Testis (tissue), 3 donors: ENCODE data around the gene GRM3. TPM values are rescaled to one million over a fixed set of nuclear protein-coding genes. Genes with fewer than 3 reads are reported as not detected.

ENCODE experiments used
- DNase-seq: peaks from one replicate; pipeline ENCODE4 v3.0.0-alpha.2; 2019
- H3K27ac ChIP-seq, 2 donors: fragments of 200-600 bp; sonication (generic); one replicate each; pipeline ENCODE4 v1.5.1; 2019
- H3K27me3 ChIP-seq: fragments of 200-600 bp; sonication (generic); one replicate; pipeline ENCODE4 v1.5.1; 2019
- H3K36me3 ChIP-seq: fragments of 200-600 bp; sonication (generic); one replicate; pipeline ENCODE4 v1.5.1; 2017; ENCODE audit warnings: low read depth; ENCODE audit errors: missing control alignments
- H3K4me1 ChIP-seq: fragments of 200-600 bp; sonication (generic); one replicate; pipeline ENCODE4 v1.5.1; 2019
- H3K4me3 ChIP-seq, 2 donors: fragments of 200-600 bp; sonication (generic); one replicate each; pipeline ENCODE4 v1.5.1; 2017 to 2019
- H3K9me3 ChIP-seq: fragments of 200-600 bp; sonication (generic); one replicate; pipeline ENCODE4 v1.5.1; 2017
- CTCF ChIP-seq, 3 experiments: fragments of 450-650 bp in 2 of 3; fragments of 200-600 bp in 1 of 3; sonication (generic) in 1 of 3; IDR thresholded peaks; one replicate each; pipeline ENCODE4 v1.5.1; 2016 to 2019; ENCODE audit warnings: antibody characterized with exemption in 3 of 3, mild to moderate bottlenecking in 2 of 3, moderate library complexity in 1 of 3
- POLR2A ChIP-seq: fragments of 450-650 bp; IDR thresholded peaks from one replicate; pipeline ENCODE4 v1.6.1; 2017; ENCODE audit warnings: antibody characterized with exemption, mild to moderate bottlenecking, moderate library complexity
- WGBS, 2 donors: methylation state at CpG; one replicate each; pipeline ENCODE4 v1.1.5; 2018; 5-methylcytosine and 5-hydroxymethylcytosine counted together
- intact Hi-C: fragments of 100-400 bp; cut with DNase I; formaldehyde crosslinking; loops from one replicate; pipeline ENCODE4 v1.15.1; 2023; ENCODE audit warnings: low total_unique reads
- polyA plus RNA-seq: library from polyadenylated mRNA; stranded (reverse); fragments of 350-450 nt; fragmentation: Illumina TruSeq; extraction: RNeasy Lipid Tissue Mini Kit (QIAGEN cat#74804); gene quantifications from one replicate; pipeline ENCODE4 v1.2.3, GENCODE V29; 2014; ENCODE audit warnings: low read depth, low replicate concordance; ENCODE audit not compliant: insufficient read depth
- total RNA-seq, 2 donors: library from RNA; depleted of rRNA; stranded (reverse); fragments of >200 nt; gene quantifications; one replicate each; pipeline ENCODE4 v1.2.3, GENCODE V29; 2016

GRM3 gene
- total and polyA plus RNA-seq, 3 donors from 2014 or later, result 0.12 to 0.47 (median 0.29) TPM

- intact Hi-C loops, result no loop called here
- Histone ChIP-seq H3K27ac (no peak overlapping the region), H3K27me3 (no peaks in the 10 kb centered on the region), H3K4me1 (peaks cover 5% of the 10 kb centered on the region), H3K4me3 (no peak overlapping the region), H3K9me3 (no peaks in the 10 kb centered on the region), H3K36me3 (no peaks in the 10 kb centered on the region)
- TF ChIP-seq CTCF (IDR thresholded peaks at IDR 0.05) (no peak), POLR2A (no peak)
- DNase-seq, result no peak
- 89 to 96% methylated on average over 1 of the region's 1 CpG for WGBS, 2 donors
Measured at GRCh38 chr7:86648169-86648568, 4.5 kb downstream of the GRM3 start.

- Histone ChIP-seq H3K27me3 (no peaks in the 10 kb centered on the region), H3K4me1 (no peaks in the 10 kb centered on the region), H3K27ac (peak overlapping the region; percentile 17 to 30), H3K36me3 (no peaks in the 10 kb centered on the region), H3K9me3 (no peaks in the 10 kb centered on the region), H3K4me3 (no peak overlapping the region)
- TF ChIP-seq POLR2A (no peak), CTCF (IDR thresholded peaks at IDR 0.05) (no peak)
- WGBS, 2 donors, result 18 to 30% methylated on average over 9 of the region's 9 CpGs
- DNase-seq, result peak; percentile 33
- intact Hi-C loops, result no loop called here
Measured at GRCh38 chr7:86653919-86654659, 10.4 kb downstream of the GRM3 start.

GRCh38 chr7:86657948-86658347, 14.2 kb downstream of the GRM3 start:
- H3K27ac ChIP-seq, result no peak overlapping the region
- no peak for DNase-seq
- no peaks in the 10 kb centered on the region for H3K4me1 ChIP-seq
- no peaks in the 10 kb centered on the region for H3K27me3 ChIP-seq
- intact Hi-C loops, result no loop called here
- no peak overlapping the region for H3K4me3 ChIP-seq
- H3K9me3 ChIP-seq, result no peaks in the 10 kb centered on the region
- WGBS, 2 donors, result 84 to 89% methylated on average over 2 of the region's 2 CpGs
- TF ChIP-seq POLR2A, result no peak
- TF ChIP-seq CTCF (IDR thresholded peaks at IDR 0.05), result no peak
- H3K36me3 ChIP-seq, result no peaks in the 10 kb centered on the region

GRCh38 chr7:86660950-86661462, 17.3 kb downstream of the GRM3 start:
- no peaks in the 10 kb centered on the region for H3K27me3 ChIP-seq
- WGBS, 2 donors, result 89% methylated on average over 3 of the region's 3 CpGs
- no peaks in the 10 kb centered on the region for H3K9me3 ChIP-seq
- H3K4me1 ChIP-seq, result no peaks in the 10 kb centered on the region
- no peak for TF ChIP-seq CTCF (IDR thresholded peaks at IDR 0.05)
- TF ChIP-seq POLR2A, result no peak
- no peak overlapping the region for H3K27ac ChIP-seq
- intact Hi-C loops, result no loop called here
- no peaks in the 10 kb centered on the region for H3K36me3 ChIP-seq
- no peak for DNase-seq
- no peak overlapping the region for H3K4me3 ChIP-seq

- intact Hi-C loops, result no loop called here
- WGBS, 2 donors, result 59 to 83% methylated on average over 1 of the region's 1 CpG
- H3K9me3 ChIP-seq, result no peaks in the 10 kb centered on the region
Measured at GRCh38 chr7:86664486-86664885, 20.8 kb downstream of the GRM3 start.

More at GRCh38 chr7:86664486-86664885, 20.8 kb downstream of the GRM3 start:
- no peaks in the 10 kb centered on the region for H3K36me3 ChIP-seq
- TF ChIP-seq CTCF (IDR thresholded peaks at IDR 0.05), result no peak
- no peak for TF ChIP-seq POLR2A
- H3K27ac ChIP-seq, result no peak overlapping the region
- H3K4me3 ChIP-seq, result no peak overlapping the region
- no peaks in the 10 kb centered on the region for H3K27me3 ChIP-seq
- no peaks in the 10 kb centered on the region for H3K4me1 ChIP-seq
- DNase-seq, result no peak
